HEK293 (cell line): ENCODE results near the gene CLP1.

ENCODE experiments used
- BCL11A ChIP-seq: fragments of 450-650 bp; formaldehyde crosslinking; IDR thresholded peaks from 2 replicates; pipeline ENCODE4 v1.5.1; 2016; ENCODE audit warnings: low read depth, missing biosample characterization, missing genetic modification characterization
- CTCF ChIP-seq: fragments of 450-650 bp; formaldehyde crosslinking; IDR thresholded peaks from 2 replicates; pipeline ENCODE4 v1.5.1; 2016; ENCODE audit warnings: missing biosample characterization, missing genetic modification characterization
- GLIS1 ChIP-seq: fragments of 450-650 bp; formaldehyde crosslinking; IDR thresholded peaks from 2 replicates; pipeline ENCODE4 v1.5.1; 2016; ENCODE audit warnings: missing biosample characterization, missing genetic modification characterization
- ZNF292 ChIP-seq: fragments of 450-650 bp; formaldehyde crosslinking; IDR thresholded peaks from 2 replicates; pipeline ENCODE4 v1.5.1; 2016; ENCODE audit warnings: low read depth, missing biosample characterization, missing genetic modification characterization, borderline replicate concordance
- ZNF423 ChIP-seq: fragments of 450-650 bp; formaldehyde crosslinking; IDR thresholded peaks from 2 replicates; pipeline ENCODE4 v1.5.1; 2016; ENCODE audit warnings: missing biosample characterization, missing genetic modification characterization
- ZNF426 ChIP-seq: fragments of 450-650 bp; formaldehyde crosslinking; IDR thresholded peaks from 2 replicates; pipeline ENCODE4 v1.5.1; 2017; ENCODE audit warnings: missing biosample characterization, missing genetic modification characterization, mild to moderate bottlenecking, inconsistent platforms, moderate library complexity
- TF ChIP-seq, protein P1 (sequence below): fragments of 450-650 bp; formaldehyde crosslinking; IDR thresholded peaks from 2 replicates; pipeline ENCODE4 v1.5.1; 2016; ENCODE audit warnings: missing biosample characterization, missing genetic modification characterization

GRCh38 chr11:57647372-57647771, 10.2 kb upstream of the CLP1 start:
- TF ChIP-seq GLIS1: no peak
- TF ChIP-seq CTCF (tag by site-specific recombination): no peak
- TF ChIP-seq ZNF292 (tag by site-specific recombination): no peak
- no peak for TF ChIP-seq ZNF423
- TF ChIP-seq, protein P1, sequence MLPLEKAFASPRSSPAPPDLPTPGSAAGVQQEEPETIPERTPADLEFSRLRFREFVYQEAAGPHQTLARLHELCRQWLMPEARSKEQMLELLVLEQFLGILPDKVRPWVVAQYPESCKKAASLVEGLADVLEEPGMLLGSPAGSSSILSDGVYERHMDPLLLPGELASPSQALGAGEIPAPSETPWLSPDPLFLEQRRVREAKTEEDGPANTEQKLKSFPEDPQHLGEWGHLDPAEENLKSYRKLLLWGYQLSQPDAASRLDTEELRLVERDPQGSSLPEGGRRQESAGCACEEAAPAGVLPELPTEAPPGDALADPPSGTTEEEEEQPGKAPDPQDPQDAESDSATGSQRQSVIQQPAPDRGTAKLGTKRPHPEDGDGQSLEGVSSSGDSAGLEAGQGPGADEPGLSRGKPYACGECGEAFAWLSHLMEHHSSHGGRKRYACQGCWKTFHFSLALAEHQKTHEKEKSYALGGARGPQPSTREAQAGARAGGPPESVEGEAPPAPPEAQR (tag by site-specific recombination): no peak
- TF ChIP-seq BCL11A (tag by site-specific recombination): no peak
- TF ChIP-seq ZNF426: no peak
